GM23248 (cell line): ENCODE data around the gene SPEM2. TPM values are rescaled to one million over a fixed set of nuclear protein-coding genes. Genes with fewer than 3 reads are reported as not detected.
A peak's percentile ranks its signal among the peaks of the same experiment; 100 is the strongest.

Experiments
- DNase-seq: peaks from one replicate; pipeline ENCODE4 v3.0.0-alpha.2; 2015
- H2AFZ ChIP-seq: fragments of 200-600 bp; sonication (generic); 2 replicates; pipeline ENCODE4 v1.6.1; 2016; ENCODE audit warnings: antibody characterized with exemption
- H3F3A ChIP-seq: fragments of 200-600 bp; sonication (generic); 2 replicates; pipeline ENCODE4 v1.6.1; 2016; ENCODE audit warnings: mild to moderate bottlenecking, antibody characterized with exemption, mixed run types; ENCODE audit not compliant: insufficient read depth
- H3K27ac ChIP-seq: fragments of 200-600 bp; sonication (generic); 2 replicates; pipeline ENCODE4 v1.5.1; 2016; ENCODE audit warnings: mild to moderate bottlenecking
- H3K27me3 ChIP-seq: fragments of 200-600 bp; sonication (generic); replicated peaks from 2 replicates; pipeline ENCODE4 v1.6.1; 2016; ENCODE audit warnings: mild to moderate bottlenecking; ENCODE audit not compliant: insufficient read depth
- H3K36me3 ChIP-seq: fragments of 200-600 bp; sonication (generic); 2 replicates; pipeline ENCODE4 v1.6.1; 2016; ENCODE audit warnings: low read depth, mild to moderate bottlenecking
- H3K4me1 ChIP-seq: fragments of 200-600 bp; sonication (generic); 2 replicates; pipeline ENCODE4 v1.6.1; 2016; ENCODE audit warnings: mild to moderate bottlenecking; ENCODE audit not compliant: insufficient read depth
- H3K4me2 ChIP-seq: fragments of 200-600 bp; sonication (generic); one replicate; pipeline ENCODE4 v1.6.1; 2016; ENCODE audit warnings: mild to moderate bottlenecking; ENCODE audit not compliant: unreplicated experiment
- H3K4me3 ChIP-seq: fragments of 200-600 bp; sonication (generic); 2 replicates; pipeline ENCODE4 v1.5.1; 2016; ENCODE audit warnings: mild to moderate bottlenecking
- H3K79me2 ChIP-seq: fragments of 200-600 bp; sonication (generic); 2 replicates; pipeline ENCODE4 v1.6.1; 2016; ENCODE audit warnings: mild to moderate bottlenecking; ENCODE audit not compliant: insufficient read depth
- H3K9ac ChIP-seq: fragments of 200-600 bp; sonication (generic); 2 replicates; pipeline ENCODE4 v1.6.1; 2016; ENCODE audit warnings: mild to moderate bottlenecking
- H3K9me2 ChIP-seq: fragments of 200-600 bp; sonication (generic); 2 replicates; pipeline ENCODE4 v1.6.1; 2016; ENCODE audit warnings: mixed run types, mild to moderate bottlenecking, moderate library complexity; ENCODE audit not compliant: insufficient read depth
- H3K9me3 ChIP-seq: fragments of 200-600 bp; sonication (generic); one replicate; pipeline ENCODE4 v1.6.1; 2017; ENCODE audit warnings: low read depth
- H4K20me1 ChIP-seq: fragments of 200-600 bp; sonication (generic); 2 replicates; pipeline ENCODE4 v1.6.0; 2016; ENCODE audit not compliant: insufficient read depth
- EZH2 ChIP-seq: fragments of 200-600 bp; sonication (generic); IDR thresholded peaks from 2 replicates; pipeline ENCODE4 v1.6.1; 2018; ENCODE audit warnings: antibody characterized with exemption, mild to moderate bottlenecking; ENCODE audit not compliant: insufficient read depth, poor library complexity, severe bottlenecking
- EZH2phosphoT487 ChIP-seq: fragments of 200-600 bp; sonication (generic); IDR thresholded peaks from 2 replicates; pipeline ENCODE4 v1.6.1; 2018; ENCODE audit warnings: antibody characterized with exemption, moderate library complexity, mild to moderate bottlenecking, low read depth; ENCODE audit not compliant: insufficient read depth
- WGBS, 2 experiments: methylation state at CpG; one replicate each; pipeline ENCODE4 v1.1.6; 2015 to 2017; ENCODE audit warnings: low lambda C conversion rate in 2 of 2, low coverage in 1 of 2; ENCODE audit errors: missing lambda C conversion rate in 2 of 2; 5-methylcytosine and 5-hydroxymethylcytosine counted together
- in situ Hi-C: fragments of 300-500 bp; cut with MboI; formaldehyde crosslinking; loops from 2 replicates; pipeline ENCODE4 v1.15.0; 2020
- polyA plus RNA-seq: library from polyadenylated mRNA; unstranded; fragments of >200 nt; fragmentation: Nextera tagmentation; extraction: Ambion mirVana; gene quantifications from 2 replicates; pipeline ENCODE4 v1.2.1, GENCODE V29; 2016
- total RNA-seq: library from RNA; depleted of rRNA; stranded (reverse); fragments of >200 nt; shearing (Covaris generic); gene quantifications from 2 replicates; pipeline ENCODE4 v1.2.3, GENCODE V29; 2014; rRNA removed

The SPEM2 gene
- not detected in 2 replicates for total RNA-seq
- polyA plus RNA-seq: not detected in 2 replicates

- no peak for DNase-seq
- Histone ChIP-seq H3K4me3 (no peak within 1 kb of the TSS), H3K4me2 (no peak within 1 kb of the TSS), H3K9ac (no peak within 1 kb of the TSS), H3K27ac (no peak within 1 kb of the TSS), H3K36me3 (no peaks in the 10 kb centered on the region), H3F3A (no peaks in the 10 kb centered on the region), H4K20me1 (no peaks in the 10 kb centered on the region), H3K9me2 (no peaks in the 10 kb centered on the region), H3K4me1 (no peaks in the 10 kb centered on the region), H3K27me3 (no peaks in the 10 kb centered on the region), H3K9me3 (no peaks in the 10 kb centered on the region), H3K79me2 (no peaks in the 10 kb centered on the region), H2AFZ (no peak within 1 kb of the TSS)
- TF ChIP-seq EZH2 (no peak), EZH2phosphoT487 (no peak)
- WGBS, 2 experiments: 76 to 77% methylated on average over 7 of the region's 7 CpGs
- in situ Hi-C loops: no loop called here
Observed at GRCh38 chr17:7425316-7425715, at the start of gene SPEM2. Gene SPEM2 (plus strand): TSS chr17:7425616. CDS start chr17:7425689, 73 bp downstream.

- Histone ChIP-seq H3K36me3 (no peaks in the 10 kb centered on the region), H3K27ac (no peak overlapping the region), H3K4me2 (no peak overlapping the region), H3F3A (no peaks in the 10 kb centered on the region), H3K27me3 (no peaks in the 10 kb centered on the region), H3K79me2 (no peaks in the 10 kb centered on the region), H3K9ac (no peak overlapping the region), H3K4me1 (peaks cover 6% of the 10 kb centered on the region), H3K9me2 (no peaks in the 10 kb centered on the region), H3K4me3 (no peak overlapping the region), H2AFZ (no peak overlapping the region), H3K9me3 (no peaks in the 10 kb centered on the region), H4K20me1 (no peaks in the 10 kb centered on the region)
- DNase-seq: no peak
- in situ Hi-C loops: no loop called here
- TF ChIP-seq EZH2phosphoT487: no peak
- TF ChIP-seq EZH2: no peak
- 88% methylated on average over 3 of the region's 3 CpGs for WGBS, 2 experiments
Observed at GRCh38 chr17:7379134-7379533, 46.3 kb upstream of the SPEM2 start.

GRCh38 chr17:7380321-7380720, 45.1 kb upstream of the SPEM2 start:
- Histone ChIP-seq H3K9me2 (no peaks in the 10 kb centered on the region), H3K27ac (no peak overlapping the region), H3K27me3 (no peaks in the 10 kb centered on the region), H3K4me2 (peak overlapping the region; percentile 85), H3K9ac (peak overlapping the region; percentile 41), H3K79me2 (no peaks in the 10 kb centered on the region), H3K9me3 (no peaks in the 10 kb centered on the region), H3K36me3 (no peaks in the 10 kb centered on the region), H3K4me1 (peaks cover 6% of the 10 kb centered on the region), H3F3A (no peaks in the 10 kb centered on the region), H2AFZ (peak overlapping the region; percentile 72), H3K4me3 (peak overlapping the region; percentile 63), H4K20me1 (no peaks in the 10 kb centered on the region)
- in situ Hi-C loops: no loop called here
- DNase-seq: peak; percentile 81
- WGBS, 2 experiments: 15 to 18% methylated on average over 7 of the region's 7 CpGs
- no peak for TF ChIP-seq EZH2phosphoT487

- peaks cover 6% of the 10 kb centered on the region for H3K4me1 ChIP-seq
- DNase-seq: peak; percentile 48
- TF ChIP-seq EZH2 (no peak), EZH2phosphoT487 (no peak)
- WGBS, 2 experiments: 10% methylated on average over 27 to 34 of the region's 52 CpGs
- H3F3A ChIP-seq: no peaks in the 10 kb centered on the region
- in situ Hi-C loops: no loop called here
- H3K9me3 ChIP-seq: no peaks in the 10 kb centered on the region
- no peaks in the 10 kb centered on the region for H3K27me3 ChIP-seq
- peak within 1 kb of the TSS; percentile 85 for H3K4me2 ChIP-seq
- H3K36me3 ChIP-seq: no peaks in the 10 kb centered on the region
- no peak within 1 kb of the TSS for H3K27ac ChIP-seq
- peak within 1 kb of the TSS; percentile 63 for H3K4me3 ChIP-seq
- H4K20me1 ChIP-seq: no peaks in the 10 kb centered on the region
- H3K9ac ChIP-seq: peak within 1 kb of the TSS; percentile 41
- no peaks in the 10 kb centered on the region for H3K9me2 ChIP-seq
- peak within 1 kb of the TSS; percentile 72 for H2AFZ ChIP-seq
- H3K79me2 ChIP-seq: no peaks in the 10 kb centered on the region
Observed at GRCh38 chr17:7380855-7381683, 44.3 kb upstream of the SPEM2 start, which contains the start of gene TNK1. Gene TNK1 (plus strand): TSS chr17:7381089. CDS start chr17:7382927, 1,838 bp downstream.
